Endothelial cell of umbilical vein (primary cell): ENCODE measurements around the gene CEP120. TPM values are rescaled to one million over a fixed set of nuclear protein-coding genes. Genes with fewer than 3 reads are reported as not detected.

ENCODE experiments used
- BruUV-seq: library from RNA; stranded (reverse); fragments of 400-500 nt; replicated peaks from 2 replicates; lab custom pipeline; 2021; lab: Mats Ljungman, UMichigan
- CTCF ChIA-PET: fragments of 300-600, 350-600 bp; sonication (Branson Sonifier 250); formaldehyde crosslinking; loops from one replicate; lab custom pipeline; 2021; ENCODE audit warnings: antibody characterized with exemption, inconsistent platforms; lab: Charles Lee
- POLR2A ChIA-PET: fragments of 300-600, 350-600 bp; sonication (Branson Sonifier 250); formaldehyde crosslinking; loops from one replicate; lab custom pipeline; 2021; ENCODE audit warnings: antibody characterized with exemption, inconsistent platforms; lab: Charles Lee
- DNase-seq: peaks from one replicate; pipeline ENCODE4 v3.0.0-alpha.2; 2011; ENCODE audit warnings: low read depth, low spot score
- FAIRE-seq: peaks from 2 replicates; lab custom pipeline; 2011; peaks lifted over from hg19 to GRCh38; lab: Jason Lieb, UNC
- H2AFZ ChIP-seq: 2 replicates; pipeline ENCODE4 v1.6.0; 2012; ENCODE audit warnings: low read depth, low read length, control low read depth, inconsistent platforms
- H3K27ac ChIP-seq: 2 replicates; pipeline ENCODE4 v1.5.1; 2011; ENCODE audit warnings: low read depth, mild to moderate bottlenecking, control low read depth, low read length, moderate library complexity; ENCODE audit not compliant: insufficient read depth
- H3K27me3 ChIP-seq, 2 experiments: 2 replicates each; pipeline versions ENCODE4 v1.6.0 to v1.6.1; 2011; ENCODE audit warnings: low read length in 2 of 2, mixed read lengths in 1 of 2; ENCODE audit not compliant: control insufficient read depth in 2 of 2, insufficient read depth in 2 of 2
- H3K36me3 ChIP-seq, 2 experiments: 2 replicates in 1 of 2; 3 replicates in 1 of 2; pipeline ENCODE4 v1.5.1; 2011; ENCODE audit warnings: low read length in 2 of 2, mild to moderate bottlenecking in 1 of 2, moderate library complexity in 1 of 2; ENCODE audit not compliant: control insufficient read depth in 2 of 2, insufficient read depth in 2 of 2; ENCODE audit errors: extremely low read depth in 1 of 2
- H3K4me1 ChIP-seq: 3 replicates; pipeline ENCODE4 v1.5.1; 2011; ENCODE audit warnings: mild to moderate bottlenecking, low read length; ENCODE audit not compliant: control insufficient read depth, insufficient read depth; ENCODE audit errors: extremely low read depth
- H3K4me2 ChIP-seq: 2 replicates; pipeline ENCODE4 v1.6.1; 2011; ENCODE audit warnings: low read length, control low read depth, mixed read lengths; ENCODE audit not compliant: insufficient read depth
- H3K4me3 ChIP-seq, 3 experiments: fragments of 200-600 bp in 1 of 3; sonication (generic), shearing (Covaris generic) in 1 of 3; replicated peaks in 1 of 3; 2 replicates each; pipeline ENCODE4 v1.5.1; 2011 to 2016; ENCODE audit warnings: control low read depth in 3 of 3, low read length in 3 of 3, mild to moderate bottlenecking in 2 of 3, inconsistent platforms in 1 of 3, low read depth in 1 of 3, moderate library complexity in 1 of 3; ENCODE audit not compliant: insufficient read depth in 1 of 3
- H3K79me2 ChIP-seq: 2 replicates; pipeline ENCODE4 v1.6.0; 2012; ENCODE audit warnings: low read length, inconsistent platforms; ENCODE audit not compliant: control insufficient read depth, insufficient read depth
- H3K9ac ChIP-seq: replicated peaks from 2 replicates; pipeline ENCODE3; 2011; ENCODE audit warnings: low read length, control low read depth; ENCODE audit not compliant: insufficient read depth; ENCODE audit errors: extremely low read depth
- H3K9me1 ChIP-seq: replicated peaks from 3 replicates; pipeline ENCODE4 v1.6.0; 2011; ENCODE audit warnings: mild to moderate bottlenecking, low read length; ENCODE audit not compliant: control insufficient read depth, insufficient read depth; ENCODE audit errors: extremely low read depth
- H3K9me3 ChIP-seq: replicated peaks from 2 replicates; pipeline ENCODE4 v1.5.1; 2012; ENCODE audit warnings: low read length, inconsistent platforms; ENCODE audit not compliant: control insufficient read depth, insufficient read depth
- H4K20me1 ChIP-seq: replicated peaks from 2 replicates; pipeline ENCODE3; 2011; ENCODE audit warnings: mild to moderate bottlenecking, low read length; ENCODE audit not compliant: control insufficient read depth, insufficient read depth; ENCODE audit errors: extremely low read depth
- EZH2 ChIP-seq: IDR thresholded peaks from 2 replicates; pipeline ENCODE4 v1.6.1; 2012; ENCODE audit warnings: borderline replicate concordance, low read depth, mild to moderate bottlenecking, moderate library complexity, low read length, inconsistent platforms; ENCODE audit not compliant: severe bottlenecking
- GATA2 ChIP-seq: IDR thresholded peaks from 2 replicates; pipeline ENCODE4 v1.7.0; 2011; ENCODE audit warnings: low read depth, mild to moderate bottlenecking, moderate library complexity, mixed read lengths, low read length; ENCODE audit not compliant: insufficient read length, insufficient read depth
- JUN ChIP-seq: IDR thresholded peaks from 2 replicates; pipeline ENCODE4 v1.6.1; 2011; ENCODE audit warnings: borderline replicate concordance, low read depth; ENCODE audit not compliant: insufficient read length, insufficient read depth
- MYC ChIP-seq: IDR thresholded peaks from one replicate; pipeline ENCODE4 v1.6.1; 2011; ENCODE audit warnings: mild to moderate bottlenecking, low read depth, low read length
- POLR2A ChIP-seq: IDR thresholded peaks from 2 replicates; pipeline ENCODE4 v1.6.1; 2012; ENCODE audit warnings: low read depth, mild to moderate bottlenecking, control low read depth, low read length
- POLR2AphosphoS5 ChIP-seq: IDR thresholded peaks from 2 replicates; pipeline ENCODE4 v1.6.1; 2012; ENCODE audit warnings: low read depth, mild to moderate bottlenecking, control low read depth, low read length, moderate library complexity; ENCODE audit not compliant: insufficient read depth
- dilution Hi-C: fragments of 300-500 bp; cut with MboI; formaldehyde crosslinking; loops from one replicate; pipeline ENCODE4 v1.15.0; 2019; ENCODE audit warnings: low sequenced_read_pairs; ENCODE audit not compliant: extremely low pct_ligation_motif_present
- intact Hi-C: fragments of 100-400 bp; cut with micrococcal nuclease; formaldehyde crosslinking; loops from one replicate; pipeline ENCODE4 v1.10.0; 2022
- polyA plus RNA-seq, 4 experiments: library from polyadenylated mRNA; depleted of rRNA in 3 of 4; stranded (reverse) in 3 of 4; unstranded in 1 of 4; fragments of >200 nt; gene quantifications; 2 replicates each; pipeline versions ENCODE4 v1.2.1 to v1.2.3, GENCODE V29; 2011 to 2012; ENCODE audit warnings: missing spikeins in 1 of 4
- total RNA-seq: library from RNA; stranded (reverse); gene quantifications from 2 replicates; pipeline ENCODE4 v1.2.3, GENCODE V29; 2021
- TF ChIP-seq, protein P1 (sequence below): IDR thresholded peaks from 2 replicates; pipeline ENCODE4 v1.6.1; 2011; ENCODE audit not compliant: insufficient read depth, insufficient read length
- TF ChIP-seq, protein P2 (sequence below), 2 donors: IDR thresholded peaks; 1 replicate in 1 of 2; 2 replicates in 1 of 2; pipeline ENCODE4 v1.5.1; 2011; ENCODE audit warnings: low read length in 2 of 2, mild to moderate bottlenecking in 2 of 2, moderate library complexity in 2 of 2, control low read depth in 1 of 2, inconsistent platforms in 1 of 2, low read depth in 1 of 2; ENCODE audit not compliant: insufficient read depth in 1 of 2; ENCODE audit errors: extremely low read depth in 1 of 2

The CEP120 gene
- total and polyA plus RNA-seq, 2 donors (not counting 3 experiments of a cell fraction or from before 2014, with no cell fraction given) = 6.6 to 18.8 TPM

DNA sequence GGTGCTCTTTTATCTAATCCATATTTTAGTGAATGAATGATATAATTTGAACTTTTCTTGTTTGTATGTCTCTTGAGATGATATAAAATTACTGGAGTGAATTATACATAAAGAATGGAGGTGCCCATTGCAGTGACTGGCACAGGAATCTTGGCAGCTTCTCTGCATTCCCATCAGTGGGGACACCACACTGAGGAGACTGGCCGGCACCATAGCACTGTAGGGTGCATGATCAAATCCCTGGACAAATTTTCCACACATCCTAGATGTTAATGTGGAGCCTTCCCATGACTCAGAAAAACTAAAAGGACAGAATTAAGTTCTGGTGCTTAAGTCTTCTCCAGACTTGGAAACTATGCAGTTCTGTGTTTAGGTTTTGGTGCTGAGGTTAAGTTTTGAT lies 124.1 kb downstream of the CEP120 start:
- ChIA-PET POLR2A (no interaction called here), CTCF (no interaction called here)
- no peaks in the 10 kb centered on the region for H3K9me1 ChIP-seq
- H3K27ac ChIP-seq = no peak overlapping the region
- no peaks in the 10 kb centered on the region for H3K9me3 ChIP-seq
- TF ChIP-seq EZH2 (no peak), JUN (no peak), GATA2 (no peak), POLR2A (no peak), POLR2AphosphoS5 (no peak), MYC (no peak)
- TF ChIP-seq, protein P1, sequence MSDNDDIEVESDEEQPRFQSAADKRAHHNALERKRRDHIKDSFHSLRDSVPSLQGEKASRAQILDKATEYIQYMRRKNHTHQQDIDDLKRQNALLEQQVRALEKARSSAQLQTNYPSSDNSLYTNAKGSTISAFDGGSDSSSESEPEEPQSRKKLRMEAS = no peak
- TF ChIP-seq, protein P2, sequence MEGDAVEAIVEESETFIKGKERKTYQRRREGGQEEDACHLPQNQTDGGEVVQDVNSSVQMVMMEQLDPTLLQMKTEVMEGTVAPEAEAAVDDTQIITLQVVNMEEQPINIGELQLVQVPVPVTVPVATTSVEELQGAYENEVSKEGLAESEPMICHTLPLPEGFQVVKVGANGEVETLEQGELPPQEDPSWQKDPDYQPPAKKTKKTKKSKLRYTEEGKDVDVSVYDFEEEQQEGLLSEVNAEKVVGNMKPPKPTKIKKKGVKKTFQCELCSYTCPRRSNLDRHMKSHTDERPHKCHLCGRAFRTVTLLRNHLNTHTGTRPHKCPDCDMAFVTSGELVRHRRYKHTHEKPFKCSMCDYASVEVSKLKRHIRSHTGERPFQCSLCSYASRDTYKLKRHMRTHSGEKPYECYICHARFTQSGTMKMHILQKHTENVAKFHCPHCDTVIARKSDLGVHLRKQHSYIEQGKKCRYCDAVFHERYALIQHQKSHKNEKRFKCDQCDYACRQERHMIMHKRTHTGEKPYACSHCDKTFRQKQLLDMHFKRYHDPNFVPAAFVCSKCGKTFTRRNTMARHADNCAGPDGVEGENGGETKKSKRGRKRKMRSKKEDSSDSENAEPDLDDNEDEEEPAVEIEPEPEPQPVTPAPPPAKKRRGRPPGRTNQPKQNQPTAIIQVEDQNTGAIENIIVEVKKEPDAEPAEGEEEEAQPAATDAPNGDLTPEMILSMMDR (IDR thresholded peaks at IDR 0.05; ENCODE audit: extremely low read depth in 1 of 2, insufficient read depth in 1 of 2, low read depth in 1 of 2, low read length in 2 of 2) = no peak
- no peaks in the 10 kb centered on the region for H3K4me1 ChIP-seq
- DNase-seq (no peak), FAIRE-seq (no peak)
- intact Hi-C loops (no loop called here), dilution Hi-C loops (no loop called here)
- H3K27me3 ChIP-seq = no peaks in the 10 kb centered on the region
- no peaks in the 10 kb centered on the region for H3K79me2 ChIP-seq
- no peak overlapping the region for H3K4me3 ChIP-seq
- H3K4me2 ChIP-seq = no peak overlapping the region
- H3K9ac ChIP-seq = no peak overlapping the region
- H2AFZ ChIP-seq = no peak overlapping the region
- H3K36me3 ChIP-seq = no peaks in the 10 kb centered on the region
- BruUV-seq = no TSS peak
- H4K20me1 ChIP-seq = no peaks in the 10 kb centered on the region
